HCT116 (cell line): ENCODE data around the gene EFNB1. TPM values are rescaled to one million over a fixed set of nuclear protein-coding genes. Genes with fewer than 3 reads are reported as not detected.

Experiments used
- ATAC-seq: fragments of 200-7000 bp; cut with Tn5 transposase; 2 replicates; pipeline ENCODE4 v1.9.1; 2020; ENCODE audit warnings: mild to moderate bottlenecking, moderate library complexity
- BruUV-seq: library from RNA; stranded (reverse); fragments of 400-500 nt; replicated peaks from 2 replicates; lab custom pipeline; 2021; lab: Mats Ljungman, UMichigan
- CTCF ChIA-PET: fragments of 300-600 bp; sonication (Branson Sonifier 250); formaldehyde crosslinking; loops from one replicate; lab custom pipeline; 2021; ENCODE audit warnings: antibody characterized with exemption; lab: Charles Lee
- POLR2A ChIA-PET: fragments of 300-600, 350-600 bp; sonication (Branson Sonifier 250); formaldehyde crosslinking; loops from one replicate; lab custom pipeline; 2021; ENCODE audit warnings: antibody characterized with exemption; lab: Charles Lee
- RAD21 ChIA-PET, 2 experiments: fragments of 300-600 bp; sonication (Branson Sonifier 250); formaldehyde crosslinking; loops; one replicate each; lab custom pipeline; 2023; ENCODE audit warnings: low total read pairs in 2 of 2; ENCODE audit not compliant: uncharacterized antibody in 2 of 2, unreplicated experiment in 2 of 2, low non-redundant PET in 1 of 2; lab: Charles Lee
- DNase-seq: peaks from one replicate; pipeline ENCODE4 v3.0.0-alpha.2; 2010; ENCODE audit warnings: low read depth, low spot score
- H2AFZ ChIP-seq: fragments of 200-600 bp; shearing (Covaris generic), sonication (generic); 2 replicates; pipeline ENCODE4 v1.6.1; 2017; ENCODE audit warnings: low read depth, mixed run types, mixed read lengths, antibody characterized with exemption, low read length; ENCODE audit not compliant: poor library complexity, severe bottlenecking
- H3K27ac ChIP-seq: 2 replicates; pipeline ENCODE4 v1.5.1; 2012; ENCODE audit warnings: low read depth, low read length
- H3K27me3 ChIP-seq: fragments of 200-600 bp; sonication (generic); 2 replicates; pipeline ENCODE4 v1.6.1; 2016; ENCODE audit warnings: mixed run types, low read length, mixed read lengths; ENCODE audit not compliant: insufficient read depth
- H3K36me3 ChIP-seq, 2 experiments: fragments of 200-500 bp in 1 of 2; fragments of 200-600 bp in 1 of 2; sonication (Bioruptor generic) in 1 of 2; sonication (generic) in 1 of 2; 2 replicates each; pipeline versions ENCODE4 v1.5.1 to v1.6.1; 2014 to 2016; ENCODE audit warnings: low read length in 2 of 2, inconsistent platforms in 1 of 2, mixed read lengths in 1 of 2, mixed run types in 1 of 2; ENCODE audit not compliant: insufficient read depth in 2 of 2, control insufficient read depth in 1 of 2
- H3K4me1 ChIP-seq, 2 experiments: fragments of 200-600 bp in 1 of 2; sonication (generic) in 1 of 2; 2 replicates each; pipeline versions ENCODE4 v1.5.1 to v1.6.1; 2012 to 2017; ENCODE audit warnings: low read length in 2 of 2, inconsistent platforms in 1 of 2, mild to moderate bottlenecking in 1 of 2, mixed read lengths in 1 of 2, mixed run types in 1 of 2, moderate library complexity in 1 of 2; ENCODE audit not compliant: insufficient read depth in 2 of 2, control insufficient read depth in 1 of 2
- H3K4me2 ChIP-seq: fragments of 200-600 bp; sonication (generic); 2 replicates; pipeline ENCODE4 v1.6.1; 2017; ENCODE audit warnings: mixed run types, low read length, mixed read lengths
- H3K4me3 ChIP-seq, 2 experiments: fragments of 200-600 bp in 1 of 2; sonication (generic) in 1 of 2; replicated peaks in 1 of 2; 2 replicates each; pipeline ENCODE4 v1.5.1; 2011 to 2016; ENCODE audit warnings: low read length in 2 of 2, control low read depth in 1 of 2, low read depth in 1 of 2, mild to moderate bottlenecking in 1 of 2, mixed read lengths in 1 of 2, mixed run types in 1 of 2
- H3K79me2 ChIP-seq: fragments of 200-600 bp; sonication (generic); 2 replicates; pipeline ENCODE4 v1.6.1; 2017; ENCODE audit warnings: mild to moderate bottlenecking, mixed run types, low read length, moderate library complexity, mixed read lengths; ENCODE audit not compliant: insufficient read depth
- H3K9ac ChIP-seq: fragments of 200-600 bp; sonication (generic); 2 replicates; pipeline ENCODE4 v1.6.1; 2016; ENCODE audit warnings: low read length, mixed read lengths
- H3K9me2 ChIP-seq: fragments of 200-600 bp; sonication (generic), shearing (Covaris generic); 2 replicates; pipeline ENCODE4 v1.6.1; 2017; ENCODE audit warnings: mixed run types, mild to moderate bottlenecking, moderate library complexity; ENCODE audit not compliant: insufficient read depth
- H3K9me3 ChIP-seq, 2 experiments: fragments of 200-500 bp in 1 of 2; fragments of 200-600 bp in 1 of 2; sonication (Bioruptor generic) in 1 of 2; sonication (generic) in 1 of 2; 2 replicates each; pipeline ENCODE4 v1.6.1; 2014 to 2017; ENCODE audit warnings: low read length in 2 of 2, mixed read lengths in 2 of 2, inconsistent platforms in 1 of 2, low read depth in 1 of 2, mild to moderate bottlenecking in 1 of 2, mixed run types in 1 of 2, moderate library complexity in 1 of 2; ENCODE audit not compliant: control insufficient read depth in 1 of 2, insufficient read depth in 1 of 2
- H4K20me1 ChIP-seq: fragments of 200-600 bp; sonication (generic), shearing (Covaris generic); 2 replicates; pipeline ENCODE4 v1.6.1; 2017; ENCODE audit warnings: mixed run types, mild to moderate bottlenecking, moderate library complexity; ENCODE audit not compliant: insufficient read depth
- CBX3 ChIP-seq: IDR thresholded peaks from 2 replicates; pipeline ENCODE4 v1.6.1; 2012; ENCODE audit warnings: low read depth
- CEBPB ChIP-seq: IDR thresholded peaks from 2 replicates; pipeline ENCODE4 v1.6.1; 2012; ENCODE audit warnings: low read depth
- CTCF ChIP-seq, 3 experiments: fragments of 200-600 bp in 1 of 3; sonication (generic) in 1 of 3; IDR thresholded peaks in 2 of 3; conservative IDR thresholded peaks in 1 of 3; 2 replicates each; pipeline ENCODE4 v1.5.1; 2012 to 2017; ENCODE audit warnings: low read depth in 2 of 3, low read length in 2 of 3, antibody characterized with exemption in 1 of 3, borderline replicate concordance in 1 of 3, control low read depth in 1 of 3, mild to moderate bottlenecking in 1 of 3, mixed read lengths in 1 of 3, mixed run types in 1 of 3, moderate library complexity in 1 of 3; ENCODE audit not compliant: insufficient read depth in 1 of 3
- EZH2phosphoT487 ChIP-seq: fragments of 200-600 bp; IDR thresholded peaks from 2 replicates; pipeline ENCODE4 v1.6.1; 2018; ENCODE audit warnings: antibody characterized with exemption, borderline replicate concordance
- JUND ChIP-seq: IDR thresholded peaks from 2 replicates; pipeline ENCODE4 v1.6.1; 2012
- ZFX ChIP-seq: fragments of 450-650 bp; IDR thresholded peaks from 2 replicates; pipeline ENCODE4 v1.6.1; 2017
- intact Hi-C: fragments of 100-400 bp; cut with micrococcal nuclease; formaldehyde crosslinking; loops from 2 replicates; pipeline ENCODE4 v1.10.0; 2022
- total RNA-seq: library from RNA; stranded (reverse); gene quantifications from one replicate; pipeline ENCODE4 v1.2.1, GENCODE V29; 2021; ENCODE audit not compliant: unreplicated experiment
- TF ChIP-seq, protein P1 (sequence below): IDR thresholded peaks from 2 replicates; pipeline ENCODE4 v1.6.1; 2012

The EFNB1 gene
- total RNA-seq, 1 experiment from 2014 or later: 14.7 TPM

GRCh38 chrX:68840256-68840655 lies 11.4 kb downstream of the EFNB1 start:
- POLR2A ChIA-PET: no interaction called here
- DNase-seq: no peak
- no peaks in the 10 kb centered on the region for H3K79me2 ChIP-seq
- no peak overlapping the region for H3K4me2 ChIP-seq
- no peak for TF ChIP-seq JUND
- TF ChIP-seq ZFX: no peak
- no peak for TF ChIP-seq EZH2phosphoT487
- TF ChIP-seq, protein P1, sequence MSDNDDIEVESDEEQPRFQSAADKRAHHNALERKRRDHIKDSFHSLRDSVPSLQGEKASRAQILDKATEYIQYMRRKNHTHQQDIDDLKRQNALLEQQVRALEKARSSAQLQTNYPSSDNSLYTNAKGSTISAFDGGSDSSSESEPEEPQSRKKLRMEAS: no peak
- TF ChIP-seq CEBPB: no peak
- TF ChIP-seq CTCF (IDR thresholded peaks at IDR 0.05 in 2 of 3, conservative IDR thresholded peaks at IDR 0.05 in 1 of 3; ENCODE audit: borderline replicate concordance in 1 of 3, insufficient read depth in 1 of 3, low read depth in 2 of 3, low read length in 2 of 3): no peak
- no peak for TF ChIP-seq CBX3
- H3K9me2 ChIP-seq: no peaks in the 10 kb centered on the region
- H3K4me1 ChIP-seq: no peaks in the 10 kb centered on the region
- no peak for ATAC-seq
- no peaks in the 10 kb centered on the region for H4K20me1 ChIP-seq
- RAD21 ChIA-PET: no interaction called here
- CTCF ChIA-PET: no interaction called here
- no peak overlapping the region for H2AFZ ChIP-seq
- intact Hi-C loops: no loop called here
- H3K9ac ChIP-seq: no peak overlapping the region
- no TSS peak for BruUV-seq
- H3K4me3 ChIP-seq: no peak overlapping the region
- H3K9me3 ChIP-seq: no peaks in the 10 kb centered on the region
- no peaks in the 10 kb centered on the region for H3K27me3 ChIP-seq
- H3K36me3 ChIP-seq: no peaks in the 10 kb centered on the region; a peak in 1 of 4 replicates
- H3K27ac ChIP-seq: no peak overlapping the region
